K562 (cell line): ENCODE data around the gene TXNRD1.

Experiments
- EP300 ChIP-seq: IDR thresholded peaks from 2 replicates; pipeline ENCODE4 v1.6.1; 2012; ENCODE audit warnings: low read length, improper control_type of control experiment
- KDM4B ChIP-seq, 2 experiments: fragments of 450-650 bp in 1 of 2; sonication (generic) in 1 of 2; IDR thresholded peaks; 2 replicates each; pipeline ENCODE4 v1.6.1; 2016 to 2017; ENCODE audit warnings: borderline replicate concordance in 2 of 2, antibody characterized with exemption in 1 of 2, low read depth in 1 of 2, mild to moderate bottlenecking in 1 of 2
- TAF1 ChIP-seq: IDR thresholded peaks from 2 replicates; pipeline ENCODE4 v1.6.1; 2011; ENCODE audit warnings: mild to moderate bottlenecking, low read length, moderate library complexity; ENCODE audit not compliant: insufficient read depth, control insufficient read depth, severe bottlenecking; ENCODE audit errors: extremely low read depth
- TRIM28 ChIP-seq: fragments of 450-650 bp; IDR thresholded peaks from 2 replicates; pipeline ENCODE4 v1.6.1; 2017
- YY1 ChIP-seq, 3 experiments: IDR thresholded peaks; 2 replicates each; pipeline ENCODE4 v1.6.1; 2011; ENCODE audit warnings: low read length in 2 of 3, mild to moderate bottlenecking in 2 of 3, moderate library complexity in 2 of 3, borderline replicate concordance in 1 of 3, control low read depth in 1 of 3, low read depth in 1 of 3; ENCODE audit not compliant: insufficient read depth in 3 of 3, insufficient replicate concordance in 2 of 3, control insufficient read depth in 1 of 3, insufficient read length in 1 of 3; ENCODE audit errors: extremely low read depth in 1 of 3
- ZNF224 ChIP-seq: sonication (generic); formaldehyde crosslinking; IDR thresholded peaks from 2 replicates; pipeline ENCODE4 v1.8.0; 2022; ENCODE audit warnings: mild to moderate bottlenecking, missing genetic modification reagents
- ZNF764 ChIP-seq: fragments of 250-450 bp; sonication (Bioruptor Pico); IDR thresholded peaks from 2 replicates; pipeline ENCODE4 v1.4.0; 2020; ENCODE audit warnings: low read depth, mild to moderate bottlenecking, moderate library complexity
- ZNF830 ChIP-seq: fragments of 250-450 bp; sonication (Bioruptor Pico); IDR thresholded peaks from 2 replicates; pipeline ENCODE4 v1.5.0; 2021; ENCODE audit warnings: mild to moderate bottlenecking
- TF ChIP-seq, protein P1 (sequence below): sonication (generic); formaldehyde crosslinking; IDR thresholded peaks from 2 replicates; pipeline ENCODE4 v1.8.1; 2023; ENCODE audit warnings: mild to moderate bottlenecking, missing genetic modification reagents

DNA sequence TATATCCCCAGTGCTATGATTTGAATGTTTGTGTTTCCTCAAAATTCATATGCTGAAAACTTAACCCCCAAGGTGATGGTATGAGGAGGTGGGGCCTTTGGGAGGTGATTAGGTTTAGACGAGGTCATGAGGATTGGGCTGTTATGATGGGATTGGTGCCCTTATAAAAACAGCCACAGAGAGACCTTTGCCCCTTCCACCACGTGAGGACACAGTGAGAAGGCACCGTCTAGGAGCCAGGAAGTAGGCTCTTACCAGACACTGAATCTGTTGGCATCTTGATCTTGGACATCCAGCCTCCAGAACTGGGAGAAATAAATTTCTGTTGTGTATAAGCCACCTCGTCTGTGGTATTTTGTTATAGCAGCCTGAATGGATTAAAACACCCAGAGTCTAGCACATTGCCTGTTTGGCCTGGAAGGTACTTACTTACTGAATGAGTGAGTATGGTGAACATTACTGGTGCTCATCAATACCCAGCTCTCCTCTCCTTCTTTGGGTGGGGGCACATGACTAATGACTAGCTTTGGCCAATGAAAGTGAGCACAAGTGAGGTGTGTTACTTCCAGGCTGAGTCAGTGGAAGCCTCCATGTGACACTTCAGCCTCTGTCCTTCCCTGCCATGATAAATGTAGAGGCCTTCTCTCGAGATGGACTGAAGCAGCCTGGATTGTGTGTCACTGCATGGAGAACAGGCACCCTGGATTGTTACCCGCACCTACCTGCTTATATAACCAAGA is 168.7 kb downstream of the TXNRD1 start:
- TF ChIP-seq TAF1 = no peak
- TF ChIP-seq TRIM28 = no peak
- no peak for TF ChIP-seq KDM4B (IDR thresholded peaks at IDR 0.05; ENCODE audit: borderline replicate concordance in 2 of 2, low read depth in 1 of 2)
- no peak for TF ChIP-seq ZNF764 (CRISPR knock-in tag)
- TF ChIP-seq, protein P1, sequence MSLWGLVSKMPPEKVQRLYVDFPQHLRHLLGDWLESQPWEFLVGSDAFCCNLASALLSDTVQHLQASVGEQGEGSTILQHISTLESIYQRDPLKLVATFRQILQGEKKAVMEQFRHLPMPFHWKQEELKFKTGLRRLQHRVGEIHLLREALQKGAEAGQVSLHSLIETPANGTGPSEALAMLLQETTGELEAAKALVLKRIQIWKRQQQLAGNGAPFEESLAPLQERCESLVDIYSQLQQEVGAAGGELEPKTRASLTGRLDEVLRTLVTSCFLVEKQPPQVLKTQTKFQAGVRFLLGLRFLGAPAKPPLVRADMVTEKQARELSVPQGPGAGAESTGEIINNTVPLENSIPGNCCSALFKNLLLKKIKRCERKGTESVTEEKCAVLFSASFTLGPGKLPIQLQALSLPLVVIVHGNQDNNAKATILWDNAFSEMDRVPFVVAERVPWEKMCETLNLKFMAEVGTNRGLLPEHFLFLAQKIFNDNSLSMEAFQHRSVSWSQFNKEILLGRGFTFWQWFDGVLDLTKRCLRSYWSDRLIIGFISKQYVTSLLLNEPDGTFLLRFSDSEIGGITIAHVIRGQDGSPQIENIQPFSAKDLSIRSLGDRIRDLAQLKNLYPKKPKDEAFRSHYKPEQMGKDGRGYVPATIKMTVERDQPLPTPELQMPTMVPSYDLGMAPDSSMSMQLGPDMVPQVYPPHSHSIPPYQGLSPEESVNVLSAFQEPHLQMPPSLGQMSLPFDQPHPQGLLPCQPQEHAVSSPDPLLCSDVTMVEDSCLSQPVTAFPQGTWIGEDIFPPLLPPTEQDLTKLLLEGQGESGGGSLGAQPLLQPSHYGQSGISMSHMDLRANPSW (CRISPR knock-in tag) = no peak
- TF ChIP-seq ZNF830 (CRISPR knock-in tag) = no peak
- TF ChIP-seq YY1 (IDR thresholded peaks at IDR 0.05; ENCODE audit: borderline replicate concordance in 1 of 3, control insufficient read depth in 1 of 3, extremely low read depth in 1 of 3, insufficient read depth in 3 of 3, insufficient read length in 1 of 3, insufficient replicate concordance in 2 of 3, low read depth in 1 of 3, low read length in 2 of 3) = no peak
- no peak for TF ChIP-seq ZNF224 (CRISPR knock-in tag)
- no peak for TF ChIP-seq EP300
